H1 (cell line): Measurements from ENCODE around the gene EXOC1. TPM values are rescaled to one million over a fixed set of nuclear protein-coding genes. Genes with fewer than 3 reads are reported as not detected.

ENCODE experiments used
- CTCF ChIA-PET: fragments of 300-600 bp; sonication (Branson Sonifier 250); formaldehyde crosslinking; loops from one replicate; lab custom pipeline; 2021; ENCODE audit not compliant: partially characterized antibody; lab: Charles Lee
- POLR2A ChIA-PET: fragments of 300-600 bp; sonication (Branson Sonifier 250); formaldehyde crosslinking; loops from one replicate; lab custom pipeline; 2021; ENCODE audit warnings: inconsistent platforms; ENCODE audit not compliant: partially characterized antibody; lab: Charles Lee
- DNase-seq, 2 experiments: peaks; one replicate each; pipeline versions ENCODE4 v3.0.0 to v3.0.0-alpha.2; 2010 to 2022; ENCODE audit warnings: low spot score in 2 of 2, low read depth in 1 of 2, mixed read lengths in 1 of 2
- FAIRE-seq: peaks from 2 replicates; lab custom pipeline; 2011; peaks lifted over from hg19 to GRCh38; lab: Jason Lieb, UNC
- H2AFZ ChIP-seq: 2 replicates; pipeline ENCODE4 v1.8.1; 2012; ENCODE audit warnings: low read length, inconsistent platforms
- H2AK5ac ChIP-seq: 2 replicates; pipeline ENCODE4 v1.6.1; 2013; ENCODE audit warnings: low read depth, low read length
- H2BK120ac ChIP-seq: replicated peaks from 2 replicates; pipeline ENCODE3; 2013; ENCODE audit warnings: low read depth, low read length, inconsistent platforms
- H2BK12ac ChIP-seq: 2 replicates; pipeline ENCODE4 v1.6.1; 2013; ENCODE audit warnings: low read depth, low read length
- H2BK15ac ChIP-seq: 2 replicates; pipeline ENCODE4 v1.6.1; 2013; ENCODE audit warnings: low read length
- H2BK20ac ChIP-seq: 2 replicates; pipeline ENCODE4 v1.6.1; 2013; ENCODE audit warnings: low read length
- H2BK5ac ChIP-seq: 2 replicates; pipeline ENCODE4 v1.6.1; 2013; ENCODE audit warnings: low read depth, low read length
- H3K14ac ChIP-seq: 2 replicates; pipeline ENCODE4 v1.6.1; 2013; ENCODE audit warnings: inconsistent platforms; ENCODE audit not compliant: insufficient read length
- H3K18ac ChIP-seq: 2 replicates; pipeline ENCODE4 v1.6.1; 2013; ENCODE audit warnings: low read length; ENCODE audit errors: extremely low read depth
- H3K23ac ChIP-seq: 2 replicates; pipeline ENCODE4 v1.6.1; 2013; ENCODE audit warnings: inconsistent platforms; ENCODE audit not compliant: insufficient read length
- H3K23me2 ChIP-seq: 2 replicates; pipeline ENCODE4 v1.6.1; 2013; ENCODE audit warnings: low read depth, low read length
- H3K27ac ChIP-seq: 2 replicates; pipeline ENCODE4 v1.6.1; 2011; ENCODE audit warnings: low read depth, low read length, inconsistent platforms
- H3K27me3 ChIP-seq, 4 experiments: replicated peaks in 1 of 4; 1 replicate in 1 of 4; 2 replicates in 3 of 4; pipeline versions ENCODE4 v1.6.1 to v1.8.1; 2011 to 2013; ENCODE audit warnings: low read length in 3 of 4, mild to moderate bottlenecking in 3 of 4, inconsistent platforms in 2 of 4, mixed read lengths in 2 of 4, moderate library complexity in 1 of 4; ENCODE audit not compliant: control insufficient read depth in 3 of 4, insufficient read depth in 3 of 4; ENCODE audit errors: extremely low read depth in 1 of 4
- H3K36me3 ChIP-seq, 4 experiments: 2 replicates each; pipeline versions ENCODE4 v1.6.1 to v1.8.1; 2011 to 2013; ENCODE audit warnings: mild to moderate bottlenecking in 4 of 4, low read length in 3 of 4, moderate library complexity in 2 of 4, control low read depth in 1 of 4, inconsistent platforms in 1 of 4; ENCODE audit not compliant: insufficient read depth in 4 of 4, control insufficient read depth in 2 of 4
- H3K4ac ChIP-seq: replicated peaks from 2 replicates; pipeline ENCODE3; 2013; ENCODE audit warnings: low read length, low read depth, mixed read lengths, inconsistent platforms; ENCODE audit not compliant: insufficient read length
- H3K4me1 ChIP-seq, 4 experiments: replicated peaks in 1 of 4; 1 replicate in 1 of 4; 2 replicates in 3 of 4; pipeline versions ENCODE4 v1.6.1 to v1.8.1; 2011 to 2013; ENCODE audit warnings: low read length in 3 of 4, inconsistent platforms in 2 of 4, mixed read lengths in 1 of 4; ENCODE audit not compliant: insufficient read depth in 4 of 4, control insufficient read depth in 3 of 4
- H3K4me2 ChIP-seq, 2 experiments: 2 replicates each; pipeline versions ENCODE4 v1.6.1 to v1.8.1; 2011 to 2013; ENCODE audit warnings: low read depth in 2 of 2, low read length in 2 of 2, control low read depth in 1 of 2, inconsistent platforms in 1 of 2, mild to moderate bottlenecking in 1 of 2; ENCODE audit not compliant: insufficient read depth in 1 of 2
- H3K4me3 ChIP-seq, 4 experiments: fragments of 200-600, 300-600 bp in 1 of 4; sonication (generic), shearing (Covaris generic), sonication (Bioruptor Twin) in 1 of 4; 2 replicates each; pipeline versions ENCODE4 v1.5.1 to v1.8.1; 2011 to 2016; ENCODE audit warnings: low read length in 4 of 4, low read depth in 3 of 4, control low read depth in 2 of 4, inconsistent platforms in 2 of 4, mild to moderate bottlenecking in 2 of 4, mixed read lengths in 1 of 4, moderate library complexity in 1 of 4; ENCODE audit not compliant: insufficient read depth in 2 of 4; ENCODE audit errors: extremely low read depth in 1 of 4
- H3K56ac ChIP-seq: replicated peaks from 2 replicates; pipeline ENCODE3; 2013; ENCODE audit warnings: low read depth, mild to moderate bottlenecking, mixed read lengths, low read length, inconsistent platforms; ENCODE audit not compliant: insufficient read length
- H3K79me1 ChIP-seq: 2 replicates; pipeline ENCODE4 v1.6.1; 2013; ENCODE audit warnings: low read depth, low read length, control low read depth
- H3K79me2 ChIP-seq, 2 experiments: 2 replicates each; pipeline versions ENCODE4 v1.6.1 to v1.8.1; 2012 to 2013; ENCODE audit warnings: low read length in 2 of 2, mild to moderate bottlenecking in 2 of 2, inconsistent platforms in 1 of 2; ENCODE audit not compliant: insufficient read depth in 2 of 2, control insufficient read depth in 1 of 2
- H3K9ac ChIP-seq, 4 experiments: replicated peaks in 1 of 4; 1 replicate in 1 of 4; 2 replicates in 3 of 4; pipeline versions ENCODE4 v1.6.1 to v1.8.1; 2011 to 2013; ENCODE audit warnings: low read depth in 3 of 4, low read length in 3 of 4, control low read depth in 2 of 4, mild to moderate bottlenecking in 2 of 4, moderate library complexity in 2 of 4, inconsistent platforms in 1 of 4; ENCODE audit errors: extremely low read depth in 1 of 4
- H3K9me3 ChIP-seq, 2 experiments: 2 replicates each; pipeline versions ENCODE4 v1.6.1 to v1.8.1; 2012 to 2013; ENCODE audit warnings: mild to moderate bottlenecking in 2 of 2, moderate library complexity in 2 of 2, control low read depth in 1 of 2, inconsistent platforms in 1 of 2, low read depth in 1 of 2, low read length in 1 of 2, mixed read lengths in 1 of 2; ENCODE audit not compliant: insufficient read depth in 2 of 2
- H4K20me1 ChIP-seq, 2 experiments: replicated peaks in 1 of 2; 2 replicates each; pipeline versions ENCODE3 to v1.8.1; 2011 to 2013; ENCODE audit warnings: inconsistent platforms in 2 of 2, low read length in 2 of 2, mild to moderate bottlenecking in 1 of 2; ENCODE audit not compliant: insufficient read depth in 2 of 2, control insufficient read depth in 1 of 2
- H4K5ac ChIP-seq: 2 replicates; pipeline ENCODE4 v1.6.1; 2013; ENCODE audit warnings: low read length, low read depth, mixed read lengths, inconsistent platforms; ENCODE audit not compliant: insufficient read length
- H4K8ac ChIP-seq: 2 replicates; pipeline ENCODE4 v1.8.0; 2013; ENCODE audit warnings: mild to moderate bottlenecking, moderate library complexity, low read length, inconsistent platforms; ENCODE audit not compliant: insufficient read depth; ENCODE audit errors: extremely low read depth
- H4K91ac ChIP-seq: replicated peaks from 2 replicates; pipeline ENCODE3; 2013; ENCODE audit warnings: low read length, mixed read lengths, inconsistent platforms; ENCODE audit not compliant: insufficient read length
- CEBPB ChIP-seq: IDR thresholded peaks from 2 replicates; pipeline ENCODE4 v1.6.1; 2012; ENCODE audit warnings: low read depth, low read length
- CHD2 ChIP-seq: IDR thresholded peaks from 2 replicates; pipeline ENCODE4 v1.6.1; 2012; ENCODE audit warnings: low read length, improper control_type of control experiment
- PHF8 ChIP-seq: fragments of 200-600 bp; sonication (generic); conservative IDR thresholded peaks from 2 replicates; pipeline ENCODE4 v1.7.1; 2012; ENCODE audit warnings: low read depth, mild to moderate bottlenecking, inconsistent platforms, low read length, moderate library complexity
- POLR2A ChIP-seq, 2 experiments: IDR thresholded peaks; 1 replicate in 1 of 2; 2 replicates in 1 of 2; pipeline ENCODE4 v1.6.1; 2011; ENCODE audit warnings: low read depth in 2 of 2, low read length in 2 of 2, mild to moderate bottlenecking in 2 of 2; ENCODE audit errors: control extremely low read depth in 1 of 2
- RXRA ChIP-seq: IDR thresholded peaks from 2 replicates; pipeline ENCODE4 v1.6.1; 2011; ENCODE audit warnings: low read depth, mild to moderate bottlenecking, low read length, moderate library complexity; ENCODE audit not compliant: insufficient read depth
- SUZ12 ChIP-seq: fragments of 200-600 bp; sonication (generic); IDR thresholded peaks from 2 replicates; pipeline ENCODE4 v1.6.1; 2012; ENCODE audit warnings: mild to moderate bottlenecking, inconsistent platforms, low read length, moderate library complexity, mixed read lengths
- TEAD4 ChIP-seq: IDR thresholded peaks from 2 replicates; pipeline ENCODE4 v1.6.1; 2012; ENCODE audit warnings: low read depth, low read length, inconsistent platforms, mixed read lengths
- WGBS, 2 experiments: shearing (Covaris generic) in 1 of 2; methylation state at CpG; one replicate each; pipeline versions ENCODE4 v1.1.6 to v1.1.7; 2013 to 2015; ENCODE audit warnings: low lambda C conversion rate in 2 of 2, mixed read lengths in 2 of 2, inconsistent platforms in 1 of 2, low coverage in 1 of 2, missing lambda C conversion rate in 1 of 2; ENCODE audit not compliant: insufficient replicate concordance in 2 of 2, insufficient coverage in 1 of 2, insufficient read length in 1 of 2; ENCODE audit errors: extremely low coverage in 1 of 2, missing lambda C conversion rate in 1 of 2; 5-methylcytosine and 5-hydroxymethylcytosine counted together
- polyA plus RNA-seq, 7 experiments: library from polyadenylated mRNA; depleted of rRNA in 3 of 7; stranded (reverse) in 5 of 7; unstranded in 2 of 7; fragments of >200 nt in 5 of 7; fragments of 200-250 nt in 2 of 7; gene quantifications; 1 replicate in 5 of 7; 2 replicates in 1 of 7; 4 replicates in 1 of 7; pipeline versions ENCODE4 v1.2.1 to v1.2.3, GENCODE V29; 2011 to 2013; ENCODE audit warnings: missing spikeins in 2 of 7, mixed read lengths in 2 of 7
- total RNA-seq: library from RNA; stranded (reverse); fragmentation: NEBNext Ultra II Directional; extraction: Animal tissue kit (Norgen Biotek cat#: 25700); gene quantifications from 2 replicates; pipeline ENCODE4 v1.2.1, GENCODE V29; 2021
- TF ChIP-seq, protein P1 (sequence below): IDR thresholded peaks from 2 replicates; pipeline ENCODE4 v1.6.1; 2012; ENCODE audit warnings: low read length, inconsistent platforms

The EXOC1 gene
- total and polyA plus RNA-seq, 2 of the 8 experiments (the other 6 are each of a cell fraction or from before 2014, with no cell fraction given): 5.9 to 19.6 TPM

GRCh38 chr4:55880652-55881280, 27.3 kb downstream of the EXOC1 start:
- POLR2A ChIA-PET: no interaction called here
- Histone ChIP-seq H2AFZ (no peak overlapping the region), H3K79me1 (no peaks in the 10 kb centered on the region), H3K56ac (no peak overlapping the region), H2BK5ac (no peak overlapping the region), H3K4me2 (no peak overlapping the region), H3K9me3 (no peaks in the 10 kb centered on the region), H2BK20ac (no peak overlapping the region), H3K4me1 (no peaks in the 10 kb centered on the region), H2BK120ac (no peak overlapping the region), H3K18ac (no peak overlapping the region), H3K27ac (no peak overlapping the region), H3K23ac (no peak overlapping the region), H3K23me2 (no peaks in the 10 kb centered on the region), H3K4me3 (no peak overlapping the region), H4K20me1 (no peaks in the 10 kb centered on the region), H3K4ac (no peak overlapping the region), H2AK5ac (no peak overlapping the region), H4K5ac (no peak overlapping the region)
- CTCF ChIA-PET: interaction anchor here (0.6 to 0.9 kb wide), 2 partner anchors 13 to 420 kb away, joined by 3 to 4 read pairs; no protein-coding TSS in a partner anchor
- WGBS, 2 experiments: 95% methylated on average over 3 of the region's 3 CpGs; no CpG with 5 or more reads in 1 of the 2 experiments
- no peak for FAIRE-seq
- TF ChIP-seq SUZ12 (no peak), CEBPB (peak; percentile 60), PHF8 (no peak), POLR2A (IDR thresholded peaks at IDR 0.05; ENCODE audit: control extremely low read depth in 1 of 2, low read depth in 2 of 2, low read length in 2 of 2) (no peak), CHD2 (no peak), RXRA (no peak), TEAD4 (no peak)
- TF ChIP-seq, protein P1, sequence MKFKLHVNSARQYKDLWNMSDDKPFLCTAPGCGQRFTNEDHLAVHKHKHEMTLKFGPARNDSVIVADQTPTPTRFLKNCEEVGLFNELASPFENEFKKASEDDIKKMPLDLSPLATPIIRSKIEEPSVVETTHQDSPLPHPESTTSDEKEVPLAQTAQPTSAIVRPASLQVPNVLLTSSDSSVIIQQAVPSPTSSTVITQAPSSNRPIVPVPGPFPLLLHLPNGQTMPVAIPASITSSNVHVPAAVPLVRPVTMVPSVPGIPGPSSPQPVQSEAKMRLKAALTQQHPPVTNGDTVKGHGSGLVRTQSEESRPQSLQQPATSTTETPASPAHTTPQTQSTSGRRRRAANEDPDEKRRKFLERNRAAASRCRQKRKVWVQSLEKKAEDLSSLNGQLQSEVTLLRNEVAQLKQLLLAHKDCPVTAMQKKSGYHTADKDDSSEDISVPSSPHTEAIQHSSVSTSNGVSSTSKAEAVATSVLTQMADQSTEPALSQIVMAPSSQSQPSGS: no peak
- TF ChIP-seq, all 59 proteins: peak for 1
- Histone ChIP-seq H4K8ac (no peak overlapping the region), H4K91ac (no peak overlapping the region), H3K79me2 (no peaks in the 10 kb centered on the region), H3K27me3 (no peaks in the 10 kb centered on the region), H3K36me3 (peaks cover 0 to 17% (median 2%) of the 10 kb centered on the region in 4 experiments; a peak in 5 of 8 replicates), H2BK12ac (no peak overlapping the region), H2BK15ac (no peak overlapping the region), H3K9ac (no peak overlapping the region), H3K14ac (no peak overlapping the region)
- no peak for DNase-seq
